Activated B cell treated with CpG ODN at 0.5 μM for 24 hours (primary cell): ENCODE measurements around the gene HRH2. TPM values are rescaled to one million over a fixed set of nuclear protein-coding genes. Genes with fewer than 3 reads are reported as not detected.

ENCODE experiments used
- ATAC-seq: fragments of 200-7000 bp; cut with Tn5 transposase; one replicate; pipeline ENCODE4 v1.10.0; 2021; ENCODE audit warnings: low read depth, mild to moderate bottlenecking, moderate library complexity
- CTCF ChIA-PET: fragments of 350-600 bp; sonication (Branson Sonifier 250); formaldehyde crosslinking; loops from one replicate; lab custom pipeline; 2021; ENCODE audit warnings: antibody characterized with exemption; lab: Charles Lee
- POLR2A ChIA-PET: fragments of 350-600 bp; sonication (Branson Sonifier 250); formaldehyde crosslinking; loops from one replicate; lab custom pipeline; 2021; ENCODE audit warnings: antibody characterized with exemption; lab: Charles Lee
- DNase-seq: peaks from one replicate; pipeline ENCODE4 v3.0.0; 2022
- H3K27ac Mint-ChIP-seq: one replicate; pipeline ENCODE4 v1.8.0; 2020; ENCODE audit warnings: mixed read lengths
- H3K27me3 Mint-ChIP-seq: one replicate; pipeline ENCODE4 v1.8.0; 2021; ENCODE audit warnings: mixed read lengths
- H3K36me3 Mint-ChIP-seq: one replicate; pipeline ENCODE4 v1.8.0; 2021; ENCODE audit warnings: low read depth, mixed read lengths
- H3K4me1 Mint-ChIP-seq: one replicate; pipeline ENCODE4 v1.8.0; 2021; ENCODE audit warnings: mixed read lengths
- H3K4me3 Mint-ChIP-seq: one replicate; pipeline ENCODE4 v1.8.0; 2020; ENCODE audit warnings: mild to moderate bottlenecking, mixed read lengths
- H3K9me3 Mint-ChIP-seq: one replicate; pipeline ENCODE4 v1.8.0; 2020; ENCODE audit warnings: mixed read lengths
- intact Hi-C: fragments of 100-400 bp; cut with micrococcal nuclease; formaldehyde crosslinking; loops from one replicate; pipeline ENCODE4 v1.15.1; 2024
- total RNA-seq: library from RNA; stranded (reverse); gene quantifications from 2 replicates; pipeline ENCODE4 v1.2.3, GENCODE V29; 2022
- TF ChIP-seq, protein P1 (sequence below): fragments of 200-600 bp; IDR thresholded peaks from one replicate; pipeline ENCODE4 v1.8.0; 2022; ENCODE audit warnings: antibody characterized with exemption, mild to moderate bottlenecking

The HRH2 gene
- total RNA-seq, 1 donor from 2014 or later = not detected

- DNase-seq (no peak), ATAC-seq (no peak)
- Mint-ChIP-seq H3K36me3 (no peaks in the 10 kb centered on the region), H3K4me3 (no peak overlapping the region), H3K4me1 (no peaks in the 10 kb centered on the region), H3K27ac (no peak overlapping the region), H3K9me3 (no peaks in the 10 kb centered on the region), H3K27me3 (peaks cover 16% of the 10 kb centered on the region)
- POLR2A ChIA-PET = no interaction called here
- TF ChIP-seq, protein P1, sequence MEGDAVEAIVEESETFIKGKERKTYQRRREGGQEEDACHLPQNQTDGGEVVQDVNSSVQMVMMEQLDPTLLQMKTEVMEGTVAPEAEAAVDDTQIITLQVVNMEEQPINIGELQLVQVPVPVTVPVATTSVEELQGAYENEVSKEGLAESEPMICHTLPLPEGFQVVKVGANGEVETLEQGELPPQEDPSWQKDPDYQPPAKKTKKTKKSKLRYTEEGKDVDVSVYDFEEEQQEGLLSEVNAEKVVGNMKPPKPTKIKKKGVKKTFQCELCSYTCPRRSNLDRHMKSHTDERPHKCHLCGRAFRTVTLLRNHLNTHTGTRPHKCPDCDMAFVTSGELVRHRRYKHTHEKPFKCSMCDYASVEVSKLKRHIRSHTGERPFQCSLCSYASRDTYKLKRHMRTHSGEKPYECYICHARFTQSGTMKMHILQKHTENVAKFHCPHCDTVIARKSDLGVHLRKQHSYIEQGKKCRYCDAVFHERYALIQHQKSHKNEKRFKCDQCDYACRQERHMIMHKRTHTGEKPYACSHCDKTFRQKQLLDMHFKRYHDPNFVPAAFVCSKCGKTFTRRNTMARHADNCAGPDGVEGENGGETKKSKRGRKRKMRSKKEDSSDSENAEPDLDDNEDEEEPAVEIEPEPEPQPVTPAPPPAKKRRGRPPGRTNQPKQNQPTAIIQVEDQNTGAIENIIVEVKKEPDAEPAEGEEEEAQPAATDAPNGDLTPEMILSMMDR = no peak
- intact Hi-C loops = no loop called here
- CTCF ChIA-PET = no interaction called here
Observed at GRCh38 chr5:175686826-175687225, 29.0 kb downstream of the HRH2 start.

GRCh38 chr5:175687231-175687701, 29.4 kb downstream of the HRH2 start:
- no peaks in the 10 kb centered on the region for H3K4me1 Mint-ChIP-seq
- H3K4me3 Mint-ChIP-seq = no peak overlapping the region
- no peaks in the 10 kb centered on the region for H3K36me3 Mint-ChIP-seq
- POLR2A ChIA-PET = no interaction called here
- CTCF ChIA-PET = no interaction called here
- no peak for DNase-seq
- H3K27ac Mint-ChIP-seq = no peak overlapping the region
- TF ChIP-seq, protein P1 = no peak
- peaks cover 16% of the 10 kb centered on the region for H3K27me3 Mint-ChIP-seq
- no peaks in the 10 kb centered on the region for H3K9me3 Mint-ChIP-seq
- intact Hi-C loops = no loop called here
- no peak for ATAC-seq

- no peak for ATAC-seq
- CTCF ChIA-PET = no interaction called here
- no peaks in the 10 kb centered on the region for H3K9me3 Mint-ChIP-seq
- peaks cover 16% of the 10 kb centered on the region for H3K27me3 Mint-ChIP-seq
- no peak overlapping the region for H3K4me3 Mint-ChIP-seq
- no peaks in the 10 kb centered on the region for H3K36me3 Mint-ChIP-seq
- POLR2A ChIA-PET = no interaction called here
- TF ChIP-seq, protein P1 = no peak
- H3K4me1 Mint-ChIP-seq = no peaks in the 10 kb centered on the region
- intact Hi-C loops = no loop called here
- DNase-seq = no peak
- H3K27ac Mint-ChIP-seq = no peak overlapping the region
Observed at GRCh38 chr5:175688352-175689146, 30.7 kb downstream of the HRH2 start.

GRCh38 chr5:175689147-175689991, 31.5 kb downstream of the HRH2 start:
- Mint-ChIP-seq H3K36me3 (no peaks in the 10 kb centered on the region), H3K9me3 (no peaks in the 10 kb centered on the region), H3K4me3 (no peak overlapping the region), H3K4me1 (no peaks in the 10 kb centered on the region), H3K27ac (no peak overlapping the region), H3K27me3 (peaks cover 19% of the 10 kb centered on the region)
- TF ChIP-seq, protein P1 = no peak
- DNase-seq (no peak), ATAC-seq (no peak)
- intact Hi-C loops = no loop called here
- CTCF ChIA-PET = no interaction called here
- POLR2A ChIA-PET = no interaction called here

GRCh38 chr5:175690025-175690424, 32.2 kb downstream of the HRH2 start:
- no peak for ATAC-seq
- H3K27ac Mint-ChIP-seq = no peak overlapping the region
- no peaks in the 10 kb centered on the region for H3K4me1 Mint-ChIP-seq
- intact Hi-C loops = no loop called here
- H3K27me3 Mint-ChIP-seq = peaks cover 21% of the 10 kb centered on the region
- ChIA-PET CTCF (no interaction called here), POLR2A (no interaction called here)
- no peak overlapping the region for H3K4me3 Mint-ChIP-seq
- H3K9me3 Mint-ChIP-seq = no peaks in the 10 kb centered on the region
- H3K36me3 Mint-ChIP-seq = no peaks in the 10 kb centered on the region
- TF ChIP-seq, protein P1 = no peak
- DNase-seq = no peak
